ENCODE measurements around the gene RNF213.

Gene RNF213

GRCh38 chr17:80265205-80266068, 4.8 kb downstream of the RNF213 start:
- in situ Hi-C loops (cut with HindIII; ENCODE audit: low sequenced_read_pairs): no loop called here
- no peak overlapping the region for H3K4me3 ChIP-seq (ENCODE audit: low read depth, low read length)
- DNase-seq (ENCODE audit: low read depth, low spot score): no peak
- TF ChIP-seq CTCF (IDR thresholded peaks at IDR 0.05; ENCODE audit: low read depth, low read length): no peak

GRCh38 chr17:80267391-80267790, 6.7 kb downstream of the RNF213 start:
- DNase-seq (ENCODE audit: low read depth, low spot score): no peak
- no peak overlapping the region for H3K4me3 ChIP-seq (ENCODE audit: low read depth, low read length)
- in situ Hi-C loops (cut with HindIII; ENCODE audit: low sequenced_read_pairs): no loop called here
- TF ChIP-seq CTCF (IDR thresholded peaks at IDR 0.05; ENCODE audit: low read depth, low read length): no peak

- no peak for DNase-seq (ENCODE audit: low read depth, low spot score)
- no peak for TF ChIP-seq CTCF (IDR thresholded peaks at IDR 0.05; ENCODE audit: low read depth, low read length)
- H3K4me3 ChIP-seq (ENCODE audit: low read depth, low read length): no peak overlapping the region
- in situ Hi-C loops (cut with HindIII; ENCODE audit: low sequenced_read_pairs): no loop called here
These were observed 7.8 kb downstream of the RNF213 start for GRCh38 chr17:80268427-80268826.

GRCh38 chr17:80269405-80269807, 8.8 kb downstream of the RNF213 start:
- TF ChIP-seq CTCF (IDR thresholded peaks at IDR 0.05; ENCODE audit: low read depth, low read length): no peak
- H3K4me3 ChIP-seq (ENCODE audit: low read depth, low read length): no peak overlapping the region
- in situ Hi-C loops (cut with HindIII; ENCODE audit: low sequenced_read_pairs): no loop called here
- DNase-seq (ENCODE audit: low read depth, low spot score): no peak

GRCh38 chr17:80270104-80270503, 9.5 kb downstream of the RNF213 start:
- H3K4me3 ChIP-seq (ENCODE audit: low read depth, low read length): no peak overlapping the region
- no peak for TF ChIP-seq CTCF (IDR thresholded peaks at IDR 0.05; ENCODE audit: low read depth, low read length)
- no peak for DNase-seq (ENCODE audit: low read depth, low spot score)
- in situ Hi-C loops (cut with HindIII; ENCODE audit: low sequenced_read_pairs): no loop called here

GRCh38 chr17:80270836-80271235, 10.2 kb downstream of the RNF213 start:
- DNase-seq (ENCODE audit: low read depth, low spot score): no peak
- in situ Hi-C loops (cut with HindIII; ENCODE audit: low sequenced_read_pairs): no loop called here
- no peak for TF ChIP-seq CTCF (IDR thresholded peaks at IDR 0.05; ENCODE audit: low read depth, low read length)
- H3K4me3 ChIP-seq (ENCODE audit: low read depth, low read length): no peak overlapping the region

Measured in astrocyte of the spinal cord (primary cell).